ENCODE data around the gene AIFM1.

GRCh38 chrX:130100180-130100579 is 65.5 kb downstream of the AIFM1 start:
- TF ChIP-seq, protein P1, sequence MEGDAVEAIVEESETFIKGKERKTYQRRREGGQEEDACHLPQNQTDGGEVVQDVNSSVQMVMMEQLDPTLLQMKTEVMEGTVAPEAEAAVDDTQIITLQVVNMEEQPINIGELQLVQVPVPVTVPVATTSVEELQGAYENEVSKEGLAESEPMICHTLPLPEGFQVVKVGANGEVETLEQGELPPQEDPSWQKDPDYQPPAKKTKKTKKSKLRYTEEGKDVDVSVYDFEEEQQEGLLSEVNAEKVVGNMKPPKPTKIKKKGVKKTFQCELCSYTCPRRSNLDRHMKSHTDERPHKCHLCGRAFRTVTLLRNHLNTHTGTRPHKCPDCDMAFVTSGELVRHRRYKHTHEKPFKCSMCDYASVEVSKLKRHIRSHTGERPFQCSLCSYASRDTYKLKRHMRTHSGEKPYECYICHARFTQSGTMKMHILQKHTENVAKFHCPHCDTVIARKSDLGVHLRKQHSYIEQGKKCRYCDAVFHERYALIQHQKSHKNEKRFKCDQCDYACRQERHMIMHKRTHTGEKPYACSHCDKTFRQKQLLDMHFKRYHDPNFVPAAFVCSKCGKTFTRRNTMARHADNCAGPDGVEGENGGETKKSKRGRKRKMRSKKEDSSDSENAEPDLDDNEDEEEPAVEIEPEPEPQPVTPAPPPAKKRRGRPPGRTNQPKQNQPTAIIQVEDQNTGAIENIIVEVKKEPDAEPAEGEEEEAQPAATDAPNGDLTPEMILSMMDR (IDR thresholded peaks at IDR 0.05): no peak
- TF ChIP-seq POLR2A (IDR thresholded peaks at IDR 0.05): no peak
